Amygdala (tissue), 56 donors: Measurements from ENCODE around the gene AFG1L.
A peak's percentile ranks its signal among the peaks of the same experiment; 100 is the strongest.
"Not testable (repeated sequence)": the region's sequence is repeated elsewhere in the genome, so short reads cannot be mapped to it uniquely, and the experiment has no call there.

Experiments
- DNase-seq, 56 donors: peaks; one replicate each; lab custom pipeline; 2025; lab: John Stamatoyannopoulos, UW

The AFG1L gene

GRCh38 chr6:108287373-108287772 lies 7.5 kb upstream of the AFG1L start:
- DNase-seq = no peak

- DNase-seq = no peak
Measured at GRCh38 chr6:108288742-108289141, 6.1 kb upstream of the AFG1L start.

GRCh38 chr6:108291091-108291490 lies 3.8 kb upstream of the AFG1L start:
- no peak for DNase-seq

GRCh38 chr6:108292561-108292960 lies 2.3 kb upstream of the AFG1L start:
- not testable (repeated sequence) for DNase-seq

- DNase-seq = peak in 2 of 56 donors; percentile 1 to 16
Measured at GRCh38 chr6:108293527-108294296, 1.1 kb upstream of the AFG1L start.

- no peak for DNase-seq
Measured at GRCh38 chr6:108294297-108294726, 542 bp upstream of the AFG1L start.

GRCh38 chr6:108295676-108296075 lies 822 bp downstream of the AFG1L start:
- no peak for DNase-seq

GRCh38 chr6:108302386-108302785 lies 7.5 kb downstream of the AFG1L start:
- no peak for DNase-seq

- DNase-seq = no peak
Measured at GRCh38 chr6:108304646-108305045, 9.8 kb downstream of the AFG1L start.

GRCh38 chr6:108308641-108309040 lies 13.8 kb downstream of the AFG1L start:
- not testable (repeated sequence) for DNase-seq

GRCh38 chr6:108309844-108310243 lies 15.0 kb downstream of the AFG1L start:
- DNase-seq = no peak

- DNase-seq = no peak
Measured at GRCh38 chr6:108312605-108313004, 17.8 kb downstream of the AFG1L start.

GRCh38 chr6:108321253-108321747 lies 26.4 kb downstream of the AFG1L start:
- DNase-seq = no peak

- DNase-seq = no peak
Measured at GRCh38 chr6:108322728-108323127, 27.9 kb downstream of the AFG1L start.

GRCh38 chr6:108323710-108324466 lies 29.0 kb downstream of the AFG1L start:
- DNase-seq = no peak

- DNase-seq = not testable (repeated sequence)
Measured at GRCh38 chr6:108330221-108330785, 35.4 kb downstream of the AFG1L start.

- DNase-seq = no peak
Measured at GRCh38 chr6:108330806-108331205, 36.0 kb downstream of the AFG1L start.

GRCh38 chr6:108331982-108332381 lies 37.1 kb downstream of the AFG1L start:
- no peak for DNase-seq

- DNase-seq = no peak
Measured at GRCh38 chr6:108336971-108337370, 42.1 kb downstream of the AFG1L start.

- no peak for DNase-seq
Measured at GRCh38 chr6:108337721-108338120, 42.9 kb downstream of the AFG1L start.

- DNase-seq = no peak
Measured at GRCh38 chr6:108341372-108341771, 46.5 kb downstream of the AFG1L start.
